HG03457 (cell line): Measurements from ENCODE around the gene ARID5A.

Source experiments
- ATAC-seq: cut with Tn5 transposase; IDR thresholded peaks from one replicate; pipeline ENCODE4 v1.9.1; 2021; ENCODE audit warnings: moderate number of reproducible peaks; ENCODE audit not compliant: unreplicated experiment

The ARID5A gene

GRCh38 chr2:96526615-96527285 lies 9.8 kb upstream of the ARID5A start:
- ATAC-seq, result no peak

- no peak for ATAC-seq
Observed at GRCh38 chr2:96527286-96528005, 9.1 kb upstream of the ARID5A start.

DNA sequence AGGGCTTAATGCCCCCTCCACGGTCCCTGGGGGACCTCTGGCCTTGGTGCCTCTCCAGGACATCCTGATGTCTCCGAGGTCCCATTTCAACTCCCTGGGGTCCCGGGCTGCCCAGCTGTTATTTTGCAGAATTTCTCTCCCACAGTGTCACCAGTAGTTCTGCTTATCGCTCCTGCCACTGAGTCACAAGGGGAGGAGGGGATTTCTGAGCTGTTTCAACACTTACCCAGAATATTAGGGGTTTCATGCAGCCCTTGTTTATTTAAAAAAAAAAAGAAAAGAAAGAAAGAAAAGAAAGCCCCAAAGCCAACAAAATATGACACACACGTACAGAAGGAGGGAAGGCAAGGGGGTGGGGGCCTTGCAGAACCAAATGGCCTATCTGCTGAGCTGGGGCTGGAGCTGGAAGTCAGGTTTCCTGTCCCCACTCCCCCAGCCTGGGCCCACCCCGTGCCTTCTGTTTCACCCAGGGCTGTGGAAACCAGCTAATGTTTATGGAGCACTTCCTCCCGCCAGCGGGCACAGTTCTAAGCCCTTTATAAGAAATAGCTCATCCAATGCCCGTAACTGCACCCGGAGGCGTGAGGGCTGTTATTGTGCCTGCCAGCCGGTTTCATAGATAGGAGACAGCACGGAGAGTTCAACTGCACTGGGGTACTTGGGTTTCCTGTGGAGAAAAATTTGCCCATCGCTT lies 8.4 kb upstream of the ARID5A start:
- no peak for ATAC-seq

- no peak for ATAC-seq
Observed at GRCh38 chr2:96528700-96529375, 7.7 kb upstream of the ARID5A start.

DNA sequence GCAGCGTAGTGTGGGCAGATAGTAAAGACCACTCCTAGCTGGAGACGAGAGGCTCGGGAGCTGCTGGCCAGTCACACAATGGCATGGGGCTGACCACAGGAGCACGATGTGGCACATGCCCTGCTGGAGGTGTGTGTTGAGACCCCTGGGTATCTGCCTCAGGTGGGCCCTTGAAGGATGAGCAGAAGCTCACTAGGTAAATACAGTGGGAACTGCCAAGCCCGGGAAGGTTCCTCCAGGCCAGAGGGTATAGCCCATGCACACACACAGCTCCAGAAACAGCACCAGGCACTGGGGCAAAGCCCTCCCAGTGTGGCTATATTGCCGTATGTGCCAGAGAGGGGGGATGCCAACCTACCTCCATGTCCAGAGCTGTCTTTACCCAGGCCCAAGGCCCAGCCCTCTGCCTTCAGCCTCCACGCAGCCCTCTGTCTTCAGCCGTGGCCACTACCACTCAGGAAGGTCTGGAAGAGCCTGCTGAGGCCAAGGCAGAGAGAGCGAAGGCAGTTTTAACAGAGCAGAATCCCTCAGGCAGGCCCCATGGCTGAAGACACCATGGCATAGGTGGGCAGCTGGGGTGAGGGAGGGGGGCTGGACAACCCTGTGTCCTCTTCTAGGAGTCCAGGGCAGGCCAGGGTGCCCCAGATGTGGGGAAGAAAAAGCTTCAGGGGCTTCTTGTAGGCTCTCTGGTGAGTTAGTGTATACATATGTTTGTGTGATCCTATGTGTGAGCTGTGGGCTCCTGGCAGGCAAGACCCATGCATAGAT lies 7.0 kb upstream of the ARID5A start:
- no peak for ATAC-seq

- no peak for ATAC-seq
Observed at GRCh38 chr2:96530144-96530430, 6.5 kb upstream of the ARID5A start.

GRCh38 chr2:96530474-96531357 lies 5.8 kb upstream of the ARID5A start:
- ATAC-seq, result no peak

GRCh38 chr2:96531366-96531765 lies 5.2 kb upstream of the ARID5A start:
- no peak for ATAC-seq

DNA sequence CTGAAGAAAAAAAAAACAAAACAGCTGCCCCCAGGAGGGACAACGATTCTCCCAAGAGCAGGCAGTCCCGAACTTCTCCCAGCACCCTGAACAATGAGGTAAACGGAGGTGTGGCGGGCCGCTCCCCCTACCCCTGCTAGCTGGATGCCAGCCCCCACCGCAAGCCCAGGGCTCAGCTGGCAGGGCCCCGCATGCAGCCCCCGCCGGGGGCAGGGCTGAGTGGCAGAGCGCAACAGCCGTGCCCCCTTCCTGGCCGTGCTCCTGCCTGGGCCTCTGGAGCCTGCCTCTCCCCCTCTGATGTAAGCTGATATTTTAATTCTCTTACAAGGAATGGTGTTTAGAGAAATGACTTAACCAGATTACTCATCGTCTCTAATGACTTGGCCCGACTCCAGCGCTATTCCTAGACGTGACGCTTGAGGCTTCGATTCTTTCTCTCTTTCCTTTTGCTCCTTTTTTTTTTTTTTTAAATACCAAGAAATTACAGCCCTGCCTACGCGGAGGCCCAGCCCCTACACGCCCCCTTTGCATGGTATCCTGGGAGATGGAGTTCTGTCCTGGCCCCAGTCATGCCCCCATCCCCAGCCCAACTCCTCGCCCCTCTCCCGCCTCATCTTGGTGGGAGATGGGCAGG lies 4.6 kb upstream of the ARID5A start:
- no peak for ATAC-seq

DNA sequence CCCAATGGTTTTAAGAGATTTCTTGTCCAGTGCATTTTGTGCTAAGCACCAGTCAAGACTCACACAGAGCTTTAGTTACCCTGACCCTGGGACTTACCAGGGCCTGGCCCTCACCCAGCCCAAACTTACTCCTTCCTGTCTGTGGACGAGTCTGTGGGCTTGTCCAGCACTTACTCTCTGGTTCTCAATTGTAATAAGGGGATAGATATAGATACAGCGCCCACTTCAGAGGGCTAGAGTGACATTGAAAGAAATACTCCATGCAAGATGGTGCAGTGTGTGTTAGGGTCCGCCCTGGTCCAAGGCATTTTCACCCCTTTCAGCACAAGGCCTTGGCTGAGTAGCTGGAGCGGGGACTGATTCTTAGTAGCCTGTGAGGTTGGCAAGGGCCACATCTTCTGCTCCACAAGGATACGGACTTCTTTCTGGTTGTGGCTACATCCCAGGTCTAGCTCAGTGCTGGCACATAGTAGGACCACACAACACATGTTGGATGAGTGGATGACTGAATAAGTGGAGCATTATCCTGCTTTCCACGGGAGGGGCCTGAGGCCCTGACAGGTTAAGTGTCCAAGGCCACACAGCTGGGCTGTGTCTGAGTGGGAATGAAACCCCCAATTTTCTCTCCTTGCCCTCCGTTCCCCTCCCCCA lies 3.8 kb upstream of the ARID5A start:
- ATAC-seq, result no peak

DNA sequence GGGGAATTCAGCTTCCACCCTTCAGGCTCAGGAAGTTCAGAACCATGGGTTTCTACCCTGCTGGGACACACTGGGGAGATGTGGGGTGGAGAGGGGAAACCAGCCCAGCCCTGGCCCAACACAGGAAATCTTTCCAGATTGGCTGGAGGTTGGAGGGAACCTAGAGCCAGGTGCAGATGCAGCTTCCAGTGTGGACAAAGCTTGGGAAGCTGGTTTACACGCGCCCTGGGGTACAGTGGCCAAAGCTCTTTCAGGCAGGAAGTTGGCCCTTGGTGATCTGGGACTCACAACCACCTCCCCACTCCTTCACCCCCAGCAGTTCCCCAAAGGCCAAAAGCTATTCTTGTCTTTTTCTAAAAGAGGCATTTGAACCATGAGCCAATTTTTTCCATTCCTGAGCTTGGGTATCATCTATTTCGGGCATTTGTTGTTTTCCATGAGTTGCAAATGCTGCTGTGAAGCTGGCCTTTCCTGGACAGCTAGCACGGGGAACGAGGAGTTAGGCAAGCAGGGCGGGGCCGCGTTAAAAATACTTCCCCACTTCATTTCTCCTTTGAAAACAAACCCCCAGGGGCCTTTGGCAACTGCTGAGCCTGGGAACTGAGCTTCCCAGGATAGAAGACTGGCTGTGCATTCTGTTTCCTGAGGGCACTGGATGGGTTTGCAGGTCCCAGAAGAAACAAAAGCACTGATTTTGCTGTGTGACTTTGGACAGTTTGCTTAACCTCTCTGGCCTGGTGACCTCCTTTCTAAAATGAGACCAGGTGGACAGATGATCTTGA lies 3.1 kb upstream of the ARID5A start:
- ATAC-seq, result no peak

GRCh38 chr2:96534141-96534540 lies 2.4 kb upstream of the ARID5A start:
- ATAC-seq, result no peak

- no peak for ATAC-seq
Observed at GRCh38 chr2:96534701-96535181, 1.8 kb upstream of the ARID5A start.

DNA sequence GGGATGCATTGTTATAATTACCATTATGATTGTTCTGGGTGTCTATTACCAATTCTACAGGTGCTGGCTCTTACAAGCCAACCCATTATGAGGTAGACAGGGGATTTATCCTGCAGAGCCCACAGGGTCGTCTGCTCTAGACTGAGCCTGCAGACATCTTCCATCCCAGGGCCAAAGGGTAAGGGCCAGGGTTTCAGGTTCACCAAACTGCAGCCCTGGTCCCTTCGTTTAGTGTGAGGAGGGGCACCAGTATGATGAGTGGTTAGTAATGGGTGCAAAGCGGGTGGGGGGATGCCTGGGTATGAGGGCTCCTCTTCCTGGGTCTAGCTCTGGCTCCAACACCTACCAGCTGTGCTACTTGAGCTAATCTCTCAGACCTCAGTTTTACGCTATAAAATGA lies 1.2 kb upstream of the ARID5A start:
- no peak for ATAC-seq

GRCh38 chr2:96537066-96537733 lies 648 bp downstream of the ARID5A start:
- ATAC-seq, result peak; percentile 38

- ATAC-seq, result no peak
Observed at GRCh38 chr2:96537734-96538486, 1.4 kb downstream of the ARID5A start.
